Fibroblast of villous mesenchyme (primary cell): ENCODE data around the gene STAM. TPM values are rescaled to one million over a fixed set of nuclear protein-coding genes. Genes with fewer than 3 reads are reported as not detected.
A peak's percentile ranks its signal among the peaks of the same experiment; 100 is the strongest.

ENCODE experiments used
- DNase-seq: peaks from one replicate; pipeline ENCODE4 v3.0.0-alpha.2; 2010; ENCODE audit warnings: low read depth
- H3K4me3 ChIP-seq: 2 replicates; pipeline ENCODE4 v1.5.1; 2011; ENCODE audit warnings: low read depth, mild to moderate bottlenecking, low read length
- CTCF ChIP-seq: IDR thresholded peaks from 2 replicates; pipeline ENCODE4 v1.5.1; 2012; ENCODE audit warnings: low read depth, mild to moderate bottlenecking, low read length; ENCODE audit not compliant: insufficient read depth
- total RNA-seq: library from RNA; depleted of rRNA; stranded (reverse); fragments of >200 nt; gene quantifications from 2 replicates; pipeline ENCODE4 v1.2.3, GENCODE V29; 2012

STAM gene
- total RNA-seq, 1 donor, result 46.6 TPM

GRCh38 chr10:17652585-17652984, 8.6 kb downstream of the STAM start:
- no peak overlapping the region for H3K4me3 ChIP-seq
- DNase-seq, result no peak
- no peak for TF ChIP-seq CTCF

GRCh38 chr10:17655009-17655408, 11.1 kb downstream of the STAM start:
- no peak overlapping the region for H3K4me3 ChIP-seq
- no peak for DNase-seq
- TF ChIP-seq CTCF, result no peak

- no peak overlapping the region for H3K4me3 ChIP-seq
- DNase-seq, result peak; percentile 41
- no peak for TF ChIP-seq CTCF
Observed at GRCh38 chr10:17655567-17656146, 11.7 kb downstream of the STAM start.

GRCh38 chr10:17657103-17657500, 13.2 kb downstream of the STAM start:
- DNase-seq, result no peak
- no peak for TF ChIP-seq CTCF

GRCh38 chr10:17659365-17659764, 15.4 kb downstream of the STAM start:
- no peak for TF ChIP-seq CTCF

More at GRCh38 chr10:17657103-17657500, 13.2 kb downstream of the STAM start:
- no peak overlapping the region for H3K4me3 ChIP-seq

GRCh38 chr10:17660921-17661320, 17.0 kb downstream of the STAM start:
- no peak for TF ChIP-seq CTCF
- no peak overlapping the region for H3K4me3 ChIP-seq
- DNase-seq, result no peak

More at GRCh38 chr10:17659365-17659764, 15.4 kb downstream of the STAM start:
- DNase-seq, result no peak
- H3K4me3 ChIP-seq, result no peak overlapping the region

GRCh38 chr10:17661510-17661909, 17.6 kb downstream of the STAM start:
- no peak for DNase-seq
- no peak overlapping the region for H3K4me3 ChIP-seq
- no peak for TF ChIP-seq CTCF
